ENCODE data around the gene DNAAF1.

DNA sequence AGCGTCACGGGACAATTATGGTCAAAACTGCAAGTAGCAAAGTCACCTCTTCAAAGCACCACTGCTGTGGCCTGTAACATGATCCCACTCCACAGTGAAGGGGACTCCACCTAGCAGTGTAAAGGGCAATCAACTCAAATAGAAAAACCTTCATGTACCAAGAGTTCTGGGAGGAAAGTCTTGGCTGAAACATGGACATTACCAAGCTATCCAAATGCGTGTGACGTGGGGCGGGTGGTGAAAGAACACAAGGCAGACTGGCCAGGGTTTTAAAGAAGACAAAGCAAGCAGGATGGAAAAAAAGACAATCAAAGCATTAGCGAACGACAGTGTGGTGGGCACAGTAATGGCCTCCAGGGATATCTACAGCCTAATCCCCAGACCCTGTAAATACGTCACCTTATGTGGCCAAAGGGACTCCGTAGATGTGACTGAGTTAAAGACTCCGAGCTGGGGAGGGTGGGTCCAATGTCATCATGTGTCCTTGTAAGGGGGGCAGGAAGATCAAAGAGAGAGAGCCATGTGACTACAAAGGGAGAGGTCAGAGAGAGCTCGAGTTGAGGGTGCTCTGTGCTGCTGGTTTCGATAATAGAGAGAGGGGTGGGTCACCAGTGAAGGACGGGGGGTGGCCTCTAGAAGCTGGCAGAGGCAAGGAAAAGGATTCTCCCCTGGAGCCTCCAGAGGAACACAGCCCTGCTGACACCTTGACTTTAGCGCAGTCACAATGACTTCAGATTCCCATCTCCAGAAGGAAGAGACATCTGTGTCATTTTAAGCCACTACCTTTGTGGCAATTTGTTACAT is 6.1 kb upstream of the DNAAF1 start:
- TF ChIP-seq EZH2 (IDR thresholded peaks at IDR 0.05; ENCODE audit: borderline replicate concordance, low read depth, low read length, poor library complexity, severe bottlenecking) (no peak), CTCF (conservative IDR thresholded peaks at IDR 0.05; ENCODE audit: low read depth, low read length) (no peak)
